NCI-H1092 treated with DMSO at 0.1 percent for 48 hours (cell line): ENCODE data around the gene TSR3.
"Not testable (repeated sequence)": the region's sequence is repeated elsewhere in the genome, so short reads cannot be mapped to it uniquely, and the experiment has no call there.

ENCODE experiments used
- DNase-seq: peaks from one replicate; lab custom pipeline; 2025; lab: John Stamatoyannopoulos, UW

Gene TSR3

GRCh38 chr16:1337486-1337885 lies 14.2 kb downstream of the TSR3 start:
- no peak for DNase-seq

GRCh38 chr16:1336619-1337018 lies 15.1 kb downstream of the TSR3 start:
- no peak for DNase-seq

GRCh38 chr16:1335996-1336395 lies 15.7 kb downstream of the TSR3 start:
- DNase-seq, result peak; percentile 8

- peak; percentile 77 for DNase-seq
Observed at GRCh38 chr16:1335211-1335971, 16.3 kb downstream of the TSR3 start.

- DNase-seq, result no peak
Observed at GRCh38 chr16:1334739-1335138, 16.9 kb downstream of the TSR3 start.

- DNase-seq, result no peak
Observed at GRCh38 chr16:1333854-1334700, 17.6 kb downstream of the TSR3 start.

GRCh38 chr16:1333149-1333812 lies 18.4 kb downstream of the TSR3 start, which contains the start of gene BAIAP3:
Gene BAIAP3 (plus strand): TSS chr16:1333645. CDS start chr16:1338550, 4,905 bp downstream.
- no peak for DNase-seq

- no peak for DNase-seq
Observed at GRCh38 chr16:1332618-1333148, 19.0 kb downstream of the TSR3 start.

GRCh38 chr16:1331712-1332617 lies 19.7 kb downstream of the TSR3 start:
- DNase-seq, result peak; percentile 44

- DNase-seq, result no peak
Observed at GRCh38 chr16:1330931-1331711, 20.6 kb downstream of the TSR3 start.

GRCh38 chr16:1330260-1330914 lies 21.3 kb downstream of the TSR3 start:
- DNase-seq, result no peak

GRCh38 chr16:1328961-1329360 lies 22.7 kb downstream of the TSR3 start:
- DNase-seq, result not testable (repeated sequence)

GRCh38 chr16:1328136-1328535 lies 23.5 kb downstream of the TSR3 start:
- DNase-seq, result not testable (repeated sequence)

GRCh38 chr16:1327619-1327947 lies 24.1 kb downstream of the TSR3 start:
- DNase-seq, result no peak

- no peak for DNase-seq
Observed at GRCh38 chr16:1326946-1327618, 24.6 kb downstream of the TSR3 start.

- no peak for DNase-seq
Observed at GRCh38 chr16:1326391-1326790, 25.3 kb downstream of the TSR3 start.

- no peak for DNase-seq
Observed at GRCh38 chr16:1325673-1326371, 25.9 kb downstream of the TSR3 start.

- no peak for DNase-seq
Observed at GRCh38 chr16:1325261-1325660, 26.4 kb downstream of the TSR3 start.
